HepG2 (cell line): ENCODE data around the gene SLC35A3. TPM values are rescaled to one million over a fixed set of nuclear protein-coding genes. Genes with fewer than 3 reads are reported as not detected.
A peak's percentile ranks its signal among the peaks of the same experiment; 100 is the strongest.

Source experiments
- ATAC-seq: fragments of 200-7000 bp; cut with Tn5 transposase; 3 replicates; pipeline ENCODE4 v1.9.1; 2020; ENCODE audit warnings: mild to moderate bottlenecking, moderate library complexity
- BruUV-seq: library from RNA; stranded (reverse); fragments of 400-500 nt; replicated peaks from 2 replicates; lab custom pipeline; 2021; lab: Mats Ljungman, UMichigan
- CTCF ChIA-PET: fragments of 300-600 bp; formaldehyde crosslinking; extraction: SDS; loops from one replicate; lab custom pipeline; 2021; ENCODE audit warnings: low total read pairs, inconsistent platforms, low intra/inter-chr PET ratio; lab: Yijun Ruan, JAX
- POLR2A ChIA-PET: fragments of 350-600 bp; sonication (Branson Sonifier 250); formaldehyde crosslinking; loops from one replicate; lab custom pipeline; 2020; ENCODE audit warnings: antibody characterized with exemption, inconsistent platforms; lab: Yijun Ruan, JAX
- DNase-seq: peaks from one replicate; pipeline ENCODE4 v3.0.0-alpha.2; 2015; ENCODE audit warnings: low spot score
- FAIRE-seq: peaks from 3 replicates; lab custom pipeline; 2011; peaks lifted over from hg19 to GRCh38; lab: Jason Lieb, UNC
- H2AFZ ChIP-seq: one replicate; pipeline ENCODE4 v1.6.1; 2011; ENCODE audit warnings: low read length, inconsistent platforms
- H3K27ac ChIP-seq: fragments of 300-600 bp; 3 replicates; pipeline ENCODE4 v1.8.0; 2011; ENCODE audit warnings: mixed run types, mild to moderate bottlenecking, mixed read lengths, low read length, inconsistent platforms; ENCODE audit not compliant: insufficient read depth; ENCODE audit errors: extremely low read length
- H3K27me3 ChIP-seq, 2 experiments: fragments of 200-600 bp in 1 of 2; 2 replicates in 1 of 2; 3 replicates in 1 of 2; pipeline versions ENCODE4 v1.6.0 to v1.8.0; 2011; ENCODE audit warnings: low read length in 2 of 2, mild to moderate bottlenecking in 2 of 2, moderate library complexity in 2 of 2, inconsistent platforms in 1 of 2; ENCODE audit not compliant: insufficient read depth in 2 of 2, control insufficient read depth in 1 of 2
- H3K36me3 ChIP-seq, 2 experiments: fragments of 200-600 bp in 1 of 2; replicated peaks in 1 of 2; 2 replicates in 1 of 2; 3 replicates in 1 of 2; pipeline versions ENCODE4 v1.5.1 to v1.8.0; 2011; ENCODE audit warnings: low read length in 2 of 2, inconsistent platforms in 1 of 2; ENCODE audit not compliant: insufficient read depth in 2 of 2, control insufficient read depth in 1 of 2
- H3K4me1 ChIP-seq: 2 replicates; pipeline ENCODE4 v1.5.1; 2012; ENCODE audit warnings: low read length, inconsistent platforms; ENCODE audit not compliant: insufficient read depth
- H3K4me2 ChIP-seq: 2 replicates; pipeline ENCODE4 v1.6.0; 2011; ENCODE audit warnings: low read depth, low read length, inconsistent platforms
- H3K4me3 ChIP-seq, 3 experiments: fragments of 200-600 bp in 1 of 3; sonication (generic), shearing (Covaris generic) in 1 of 3; replicated peaks in 1 of 3; 2 replicates each; pipeline ENCODE4 v1.5.1; 2011 to 2016; ENCODE audit warnings: low read length in 3 of 3, inconsistent platforms in 2 of 3, low read depth in 2 of 3, mild to moderate bottlenecking in 2 of 3, control low read depth in 1 of 3, mixed read lengths in 1 of 3; ENCODE audit not compliant: insufficient read depth in 1 of 3
- H3K79me2 ChIP-seq: one replicate; pipeline ENCODE4 v1.6.1; 2011; ENCODE audit warnings: low read length, inconsistent platforms; ENCODE audit not compliant: insufficient read depth
- H3K9ac ChIP-seq: 2 replicates; pipeline ENCODE4 v1.6.0; 2011; ENCODE audit warnings: mild to moderate bottlenecking, low read depth, low read length, inconsistent platforms; ENCODE audit not compliant: insufficient read depth
- H3K9me3 ChIP-seq: 2 replicates; pipeline ENCODE4 v1.5.1; 2012; ENCODE audit warnings: mild to moderate bottlenecking, low read length
- H4K20me1 ChIP-seq: 2 replicates; pipeline ENCODE4 v1.6.0; 2011; ENCODE audit warnings: inconsistent platforms, mild to moderate bottlenecking, low read length, moderate library complexity; ENCODE audit not compliant: insufficient read depth
- CREM ChIP-seq, 2 experiments: sonication (generic) in 1 of 2; formaldehyde crosslinking in 1 of 2; IDR thresholded peaks; 2 replicates each; pipeline versions ENCODE4 v1.4.0 to v1.6.1; 2016 to 2020; ENCODE audit warnings: antibody characterized with exemption in 1 of 2, mild to moderate bottlenecking in 1 of 2, missing genetic modification reagents in 1 of 2
- MAFG ChIP-seq: sonication (generic); formaldehyde crosslinking; IDR thresholded peaks from 2 replicates; pipeline ENCODE4 v1.5.1; 2020; ENCODE audit warnings: mild to moderate bottlenecking, missing genetic modification reagents
- PHF20 ChIP-seq: sonication (generic); formaldehyde crosslinking; IDR thresholded peaks from 2 replicates; pipeline ENCODE4 v1.5.0; 2020; ENCODE audit warnings: mild to moderate bottlenecking, missing genetic modification reagents
- RAD21 ChIP-seq: fragments of 450-650 bp; formaldehyde crosslinking; IDR thresholded peaks from 2 replicates; pipeline ENCODE4 v1.5.0; 2020; ENCODE audit warnings: mild to moderate bottlenecking
- SMC3 ChIP-seq: IDR thresholded peaks from 2 replicates; pipeline ENCODE4 v1.6.1; 2011; ENCODE audit warnings: low read length, improper control_type of control experiment
- STAG1 ChIP-seq: sonication (generic); formaldehyde crosslinking; IDR thresholded peaks from 2 replicates; pipeline ENCODE4 v1.4.0; 2020; ENCODE audit warnings: missing genetic modification reagents
- ZC3H13 ChIP-seq: sonication (generic); formaldehyde crosslinking; IDR thresholded peaks from 2 replicates; pipeline ENCODE4 v1.8.1; 2023; ENCODE audit warnings: mild to moderate bottlenecking, missing genetic modification reagents, moderate library complexity
- WGBS: methylation state at CpG from one replicate; pipeline ENCODE4 v1.1.6; 2017; ENCODE audit warnings: low lambda C conversion rate; 5-methylcytosine and 5-hydroxymethylcytosine counted together
- in situ Hi-C: cut with HindIII; loops from 2 replicates; pipeline ENCODE4 v1.10.0; 2017; ENCODE audit warnings: low pct_unique_long_range_greater_than_20kb; ENCODE audit not compliant: extremely low pct_ligation_motif_present
- intact Hi-C: fragments of 100-400 bp; cut with micrococcal nuclease; formaldehyde crosslinking; loops from one replicate; pipeline ENCODE4 v1.10.0; 2022; ENCODE audit not compliant: unreplicated experiment
- polyA plus RNA-seq, 8 experiments: library from polyadenylated mRNA; depleted of rRNA in 3 of 8; stranded (reverse) in 7 of 8; unstranded in 1 of 8; fragments of >200 nt; fragmentation: Illumina TruSeq in 4 of 8; extraction: Trizol in 4 of 8; gene quantifications; 2 replicates each; pipeline versions ENCODE4 v1.2.1 to v1.2.3, GENCODE V29; 2011 to 2016; ENCODE audit warnings: low read depth in 4 of 8, missing spikeins in 1 of 8, mixed read lengths in 1 of 8; ENCODE audit not compliant: insufficient read depth in 1 of 8
- total RNA-seq, 5 experiments: library from RNA; depleted of rRNA; stranded (reverse); fragments of >200 nt; fragmentation: Illumina TruSeq; extraction: Trizol; gene quantifications; 2 replicates each; pipeline ENCODE4 v1.2.3, GENCODE V29; 2016; ENCODE audit warnings: low read depth in 1 of 5
- TF ChIP-seq, protein P1 (sequence below): sonication (generic); formaldehyde crosslinking; IDR thresholded peaks from 2 replicates; pipeline ENCODE4 v1.5.0; 2020; ENCODE audit warnings: mild to moderate bottlenecking, missing genetic modification reagents, moderate library complexity
- TF ChIP-seq, protein P2 (sequence below): sonication (generic); formaldehyde crosslinking; IDR thresholded peaks from 2 replicates; pipeline ENCODE4 v1.5.1; 2020; ENCODE audit warnings: missing genetic modification reagents, mild to moderate bottlenecking, borderline replicate concordance
- TF ChIP-seq, protein P3 (sequence below): sonication (generic); formaldehyde crosslinking; IDR thresholded peaks from 2 replicates; pipeline ENCODE4 v1.5.0; 2020; ENCODE audit warnings: mild to moderate bottlenecking, missing genetic modification reagents

Gene SLC35A3
- total and polyA plus RNA-seq, 2 of the 13 experiments (the other 11 are each of a cell fraction or from before 2014, with no cell fraction given), result 11.2 to 24.9 TPM

DNA sequence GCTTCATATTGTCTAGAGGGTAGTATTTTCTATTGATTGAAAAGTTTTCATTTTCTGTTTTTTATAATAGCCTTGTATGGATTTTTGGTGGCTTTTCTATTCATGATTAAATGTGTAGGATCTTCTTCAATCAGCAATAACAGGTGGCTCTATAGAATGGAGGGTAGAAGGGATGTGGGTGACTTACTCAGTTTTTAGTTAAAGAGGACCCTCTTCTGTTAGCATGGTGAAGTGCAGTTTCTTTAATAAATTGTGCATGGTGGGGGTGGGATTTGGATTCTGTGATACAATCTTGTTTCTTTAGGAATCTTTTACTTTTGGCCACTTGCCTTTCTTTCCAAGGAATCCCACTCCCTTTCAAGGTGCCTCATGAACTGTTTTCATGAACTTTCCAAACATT lies 64.7 kb downstream of the SLC35A3 start:
- BruUV-seq, result no TSS peak
- Histone ChIP-seq H3K4me1 (peaks cover 23% of the 10 kb centered on the region), H3K9ac (no peak overlapping the region), H3K79me2 (peaks cover 40% of the 10 kb centered on the region), H3K4me2 (no peak overlapping the region), H3K27me3 (no peaks in the 10 kb centered on the region; a peak in 1 of 5 replicates), H3K4me3 (no peak overlapping the region), H3K36me3 (no peaks in the 10 kb centered on the region), H4K20me1 (no peaks in the 10 kb centered on the region), H3K27ac (no peak overlapping the region), H3K9me3 (no peaks in the 10 kb centered on the region), H2AFZ (no peak overlapping the region)
- CTCF ChIA-PET, result interaction anchor here (1.4 kb wide), 1 partner anchor 226 kb away, joined by 9 read pairs; no protein-coding TSS in a partner anchor
- DNase-seq, result peak; percentile 41
- ATAC-seq, result no peak
- TF ChIP-seq STAG1 (CRISPR knock-in tag) (peak; percentile 57), PHF20 (CRISPR knock-in tag) (no peak), SMC3 (peak; percentile 35; the same call in 1 of the 2 replicates), RAD21 (CRISPR knock-in tag) (peak; percentile 34; the same call in 1 of the 2 replicates)
- TF ChIP-seq, protein P1, sequence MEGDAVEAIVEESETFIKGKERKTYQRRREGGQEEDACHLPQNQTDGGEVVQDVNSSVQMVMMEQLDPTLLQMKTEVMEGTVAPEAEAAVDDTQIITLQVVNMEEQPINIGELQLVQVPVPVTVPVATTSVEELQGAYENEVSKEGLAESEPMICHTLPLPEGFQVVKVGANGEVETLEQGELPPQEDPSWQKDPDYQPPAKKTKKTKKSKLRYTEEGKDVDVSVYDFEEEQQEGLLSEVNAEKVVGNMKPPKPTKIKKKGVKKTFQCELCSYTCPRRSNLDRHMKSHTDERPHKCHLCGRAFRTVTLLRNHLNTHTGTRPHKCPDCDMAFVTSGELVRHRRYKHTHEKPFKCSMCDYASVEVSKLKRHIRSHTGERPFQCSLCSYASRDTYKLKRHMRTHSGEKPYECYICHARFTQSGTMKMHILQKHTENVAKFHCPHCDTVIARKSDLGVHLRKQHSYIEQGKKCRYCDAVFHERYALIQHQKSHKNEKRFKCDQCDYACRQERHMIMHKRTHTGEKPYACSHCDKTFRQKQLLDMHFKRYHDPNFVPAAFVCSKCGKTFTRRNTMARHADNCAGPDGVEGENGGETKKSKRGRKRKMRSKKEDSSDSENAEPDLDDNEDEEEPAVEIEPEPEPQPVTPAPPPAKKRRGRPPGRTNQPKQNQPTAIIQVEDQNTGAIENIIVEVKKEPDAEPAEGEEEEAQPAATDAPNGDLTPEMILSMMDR (CRISPR knock-in tag), result peak; percentile 47
- intact Hi-C loops (loop anchor here (1.0 to 10.0 kb wide), 2 partner anchors 226 to 320 kb away; partner anchors contain the start of gene CDC14A), in situ Hi-C loops (no loop called here)
- FAIRE-seq, result no peak
- POLR2A ChIA-PET, result no interaction called here

DNA sequence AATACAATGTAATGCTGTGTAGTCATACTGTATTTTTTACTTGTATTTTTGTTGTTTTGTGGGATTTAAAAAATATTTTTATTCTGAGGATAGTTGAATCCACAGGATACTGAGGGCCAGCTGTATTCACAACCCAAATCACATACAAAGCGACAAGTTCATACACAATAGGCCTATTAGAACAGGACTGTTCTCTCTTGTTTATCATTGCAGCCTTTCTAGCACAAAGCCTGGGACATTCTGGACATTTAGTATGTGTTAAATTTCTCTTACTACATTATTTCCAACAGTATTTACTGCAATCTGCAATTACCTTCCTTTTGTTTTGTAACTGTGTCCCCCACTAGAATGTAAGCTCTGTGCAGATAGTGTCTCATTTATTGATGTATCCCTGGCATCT lies 65.4 kb downstream of the SLC35A3 start:
- BruUV-seq, result no TSS peak
- Histone ChIP-seq H3K4me2 (peak overlapping the region; percentile 87; the same call in 1 of the 2 replicates), H3K27ac (no peak overlapping the region), H4K20me1 (peaks cover 7% of the 10 kb centered on the region; the same call in 1 of the 2 replicates), H3K36me3 (no peaks in the 10 kb centered on the region), H3K4me1 (peaks cover 29% of the 10 kb centered on the region), H3K9ac (no peak overlapping the region), H3K4me3 (no peak overlapping the region), H3K9me3 (no peaks in the 10 kb centered on the region), H3K79me2 (peaks cover 47% of the 10 kb centered on the region), H2AFZ (no peak overlapping the region), H3K27me3 (no peaks in the 10 kb centered on the region; a peak in 1 of 5 replicates)
- ChIA-PET CTCF (interaction anchor here (1.4 kb wide), 1 partner anchor 227 kb away, joined by 9 read pairs; no protein-coding TSS in a partner anchor), POLR2A (no interaction called here)
- in situ Hi-C loops, result loop anchor here (5.0 kb wide), 1 partner anchor 228 kb away; no protein-coding TSS in a partner anchor
- FAIRE-seq (no peak), ATAC-seq (no peak), DNase-seq (no peak)
- intact Hi-C loops, result loop anchor here (10.0 kb wide), 1 partner anchor 320 kb away; the partner anchor contains the start of gene CDC14A
- 100% methylated on average over 1 of the region's 1 CpG for WGBS
- no peak for TF ChIP-seq MAFG (CRISPR knock-in tag)
- no peak for TF ChIP-seq ZC3H13 (CRISPR knock-in tag)
- TF ChIP-seq, protein P2, sequence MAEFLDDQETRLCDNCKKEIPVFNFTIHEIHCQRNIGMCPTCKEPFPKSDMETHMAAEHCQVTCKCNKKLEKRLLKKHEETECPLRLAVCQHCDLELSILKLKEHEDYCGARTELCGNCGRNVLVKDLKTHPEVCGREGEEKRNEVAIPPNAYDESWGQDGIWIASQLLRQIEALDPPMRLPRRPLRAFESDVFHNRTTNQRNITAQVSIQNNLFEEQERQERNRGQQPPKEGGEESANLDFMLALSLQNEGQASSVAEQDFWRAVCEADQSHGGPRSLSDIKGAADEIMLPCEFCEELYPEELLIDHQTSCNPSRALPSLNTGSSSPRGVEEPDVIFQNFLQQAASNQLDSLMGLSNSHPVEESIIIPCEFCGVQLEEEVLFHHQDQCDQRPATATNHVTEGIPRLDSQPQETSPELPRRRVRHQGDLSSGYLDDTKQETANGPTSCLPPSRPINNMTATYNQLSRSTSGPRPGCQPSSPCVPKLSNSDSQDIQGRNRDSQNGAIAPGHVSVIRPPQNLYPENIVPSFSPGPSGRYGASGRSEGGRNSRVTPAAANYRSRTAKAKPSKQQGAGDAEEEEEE (CRISPR knock-in tag), result no peak
- no peak for TF ChIP-seq CREM (IDR thresholded peaks at IDR 0.05)
- TF ChIP-seq CREM (CRISPR knock-in tag; IDR thresholded peaks at IDR 0.05), result no peak
- TF ChIP-seq, protein P3, sequence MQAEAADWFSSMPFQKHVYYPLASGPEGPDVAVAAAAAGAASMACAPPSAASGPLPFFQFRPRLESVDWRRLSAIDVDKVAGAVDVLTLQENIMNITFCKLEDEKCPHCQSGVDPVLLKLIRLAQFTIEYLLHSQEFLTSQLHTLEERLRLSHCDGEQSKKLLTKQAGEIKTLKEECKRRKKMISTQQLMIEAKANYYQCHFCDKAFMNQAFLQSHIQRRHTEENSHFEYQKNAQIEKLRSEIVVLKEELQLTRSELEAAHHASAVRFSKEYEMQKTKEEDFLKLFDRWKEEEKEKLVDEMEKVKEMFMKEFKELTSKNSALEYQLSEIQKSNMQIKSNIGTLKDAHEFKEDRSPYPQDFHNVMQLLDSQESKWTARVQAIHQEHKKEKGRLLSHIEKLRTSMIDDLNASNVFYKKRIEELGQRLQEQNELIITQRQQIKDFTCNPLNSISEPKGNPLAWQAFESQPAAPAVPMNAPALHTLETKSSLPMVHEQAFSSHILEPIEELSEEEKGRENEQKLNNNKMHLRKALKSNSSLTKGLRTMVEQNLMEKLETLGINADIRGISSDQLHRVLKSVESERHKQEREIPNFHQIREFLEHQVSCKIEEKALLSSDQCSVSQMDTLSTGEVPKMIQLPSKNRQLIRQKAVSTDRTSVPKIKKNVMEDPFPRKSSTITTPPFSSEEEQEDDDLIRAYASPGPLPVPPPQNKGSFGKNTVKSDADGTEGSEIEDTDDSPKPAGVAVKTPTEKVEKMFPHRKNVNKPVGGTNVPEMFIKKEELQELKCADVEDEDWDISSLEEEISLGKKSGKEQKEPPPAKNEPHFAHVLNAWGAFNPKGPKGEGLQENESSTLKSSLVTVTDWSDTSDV (CRISPR knock-in tag), result no peak
